ENCODE measurements around the gene ACR.

DNA sequence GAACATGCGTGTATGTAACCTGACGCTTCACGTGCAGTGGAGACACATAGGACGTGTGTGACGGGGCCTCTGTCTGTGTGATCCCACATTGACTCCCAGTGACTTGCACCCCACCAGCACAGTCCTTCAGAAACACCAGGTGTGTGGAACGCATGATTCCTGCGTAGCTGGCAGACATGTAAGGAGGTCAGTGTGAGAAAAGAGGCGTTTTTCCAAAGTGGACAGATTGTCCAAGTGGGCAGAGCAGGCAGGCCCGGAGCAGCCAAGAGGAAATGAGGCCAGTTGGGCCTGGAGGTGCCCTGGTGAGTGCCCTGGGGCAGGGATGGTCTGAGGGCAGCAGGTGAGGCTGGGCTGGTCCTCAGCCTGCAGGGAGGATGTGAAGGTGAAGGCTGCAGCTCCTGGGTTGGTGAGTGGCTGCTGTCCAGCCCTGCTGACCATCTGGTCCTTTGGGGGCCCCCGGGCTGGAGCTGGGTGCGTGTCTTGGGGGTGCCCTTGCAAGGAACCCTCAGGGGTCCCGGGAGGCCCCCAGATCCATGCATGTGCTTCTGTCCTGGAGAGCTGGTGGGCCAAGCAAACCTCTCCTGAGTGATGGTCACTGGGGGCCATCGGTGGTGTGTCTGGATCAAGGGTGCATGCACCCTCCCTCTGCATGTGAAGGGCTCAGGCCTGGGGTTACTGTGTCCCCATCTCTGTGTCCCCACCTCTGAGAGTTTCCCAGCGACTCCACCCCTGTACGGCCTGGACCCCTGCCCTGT, 38.8 kb upstream of the ACR start:
- TF ChIP-seq, protein P1, sequence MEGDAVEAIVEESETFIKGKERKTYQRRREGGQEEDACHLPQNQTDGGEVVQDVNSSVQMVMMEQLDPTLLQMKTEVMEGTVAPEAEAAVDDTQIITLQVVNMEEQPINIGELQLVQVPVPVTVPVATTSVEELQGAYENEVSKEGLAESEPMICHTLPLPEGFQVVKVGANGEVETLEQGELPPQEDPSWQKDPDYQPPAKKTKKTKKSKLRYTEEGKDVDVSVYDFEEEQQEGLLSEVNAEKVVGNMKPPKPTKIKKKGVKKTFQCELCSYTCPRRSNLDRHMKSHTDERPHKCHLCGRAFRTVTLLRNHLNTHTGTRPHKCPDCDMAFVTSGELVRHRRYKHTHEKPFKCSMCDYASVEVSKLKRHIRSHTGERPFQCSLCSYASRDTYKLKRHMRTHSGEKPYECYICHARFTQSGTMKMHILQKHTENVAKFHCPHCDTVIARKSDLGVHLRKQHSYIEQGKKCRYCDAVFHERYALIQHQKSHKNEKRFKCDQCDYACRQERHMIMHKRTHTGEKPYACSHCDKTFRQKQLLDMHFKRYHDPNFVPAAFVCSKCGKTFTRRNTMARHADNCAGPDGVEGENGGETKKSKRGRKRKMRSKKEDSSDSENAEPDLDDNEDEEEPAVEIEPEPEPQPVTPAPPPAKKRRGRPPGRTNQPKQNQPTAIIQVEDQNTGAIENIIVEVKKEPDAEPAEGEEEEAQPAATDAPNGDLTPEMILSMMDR (IDR thresholded peaks at IDR 0.05): no peak
- no peak for TF ChIP-seq POLR2A (IDR thresholded peaks at IDR 0.05)

Data from body of pancreas (tissue), 4 donors.